PC-3 (cell line): ENCODE results near the gene PDXK.

Experiments used
- CTCF ChIP-seq: fragments of 300-600 bp; sonication (generic); conservative IDR thresholded peaks from 2 replicates; pipeline ENCODE4 v1.5.1; 2017; ENCODE audit warnings: antibody characterized with exemption, low read depth, mild to moderate bottlenecking, low read length
- EZH2 ChIP-seq: fragments of 300-600 bp; sonication (generic); IDR thresholded peaks from one replicate; pipeline ENCODE4 v1.6.1; 2017; ENCODE audit warnings: antibody characterized with exemption, mild to moderate bottlenecking, low read length; ENCODE audit not compliant: unreplicated experiment
- EZH2phosphoT487 ChIP-seq: fragments of 300-600 bp; sonication (generic); IDR thresholded peaks from 2 replicates; pipeline ENCODE4 v1.6.1; 2018; ENCODE audit warnings: mild to moderate bottlenecking, antibody characterized with exemption, low read length, borderline replicate concordance

GRCh38 chr21:43775190-43775589 lies 56.3 kb downstream of the PDXK start:
- TF ChIP-seq EZH2 (no peak), CTCF (no peak), EZH2phosphoT487 (no peak)
